NB4 (cell line): ENCODE results near the gene ACO1.

Experiments used
- CTCF ChIP-seq: IDR thresholded peaks from one replicate; pipeline ENCODE4 v1.5.1; 2012; ENCODE audit warnings: low read depth, low read length
- MYC ChIP-seq: IDR thresholded peaks from 2 replicates; pipeline ENCODE4 v1.6.1; 2011; ENCODE audit warnings: low read depth, low read length
- POLR2A ChIP-seq: IDR thresholded peaks from 2 replicates; pipeline ENCODE4 v1.6.1; 2011; ENCODE audit warnings: mild to moderate bottlenecking; ENCODE audit not compliant: insufficient read length; ENCODE audit errors: extremely low read depth

- TF ChIP-seq CTCF, result no peak
- TF ChIP-seq MYC, result no peak
- no peak for TF ChIP-seq POLR2A
These were observed 118.6 kb downstream of the ACO1 start for GRCh38 chr9:32503008-32503407.
